Activated gamma-delta T cell (primary cell): ENCODE results near the gene CFB.
A peak's percentile ranks its signal among the peaks of the same experiment; 100 is the strongest.
"Not testable (repeated sequence)": the region's sequence is repeated elsewhere in the genome, so short reads cannot be mapped to it uniquely, and the experiment has no call there.

ENCODE experiments used
- DNase-seq: peaks from one replicate; lab custom pipeline; 2025; lab: John Stamatoyannopoulos, UW
- total RNA-seq, 2 donors: gene quantifications; one replicate each; lab custom pipeline; 2026; lab: John Stamatoyannopoulos, UW

CFB gene
- 0 reads per million in 2 donors for total RNA-seq

DNA sequence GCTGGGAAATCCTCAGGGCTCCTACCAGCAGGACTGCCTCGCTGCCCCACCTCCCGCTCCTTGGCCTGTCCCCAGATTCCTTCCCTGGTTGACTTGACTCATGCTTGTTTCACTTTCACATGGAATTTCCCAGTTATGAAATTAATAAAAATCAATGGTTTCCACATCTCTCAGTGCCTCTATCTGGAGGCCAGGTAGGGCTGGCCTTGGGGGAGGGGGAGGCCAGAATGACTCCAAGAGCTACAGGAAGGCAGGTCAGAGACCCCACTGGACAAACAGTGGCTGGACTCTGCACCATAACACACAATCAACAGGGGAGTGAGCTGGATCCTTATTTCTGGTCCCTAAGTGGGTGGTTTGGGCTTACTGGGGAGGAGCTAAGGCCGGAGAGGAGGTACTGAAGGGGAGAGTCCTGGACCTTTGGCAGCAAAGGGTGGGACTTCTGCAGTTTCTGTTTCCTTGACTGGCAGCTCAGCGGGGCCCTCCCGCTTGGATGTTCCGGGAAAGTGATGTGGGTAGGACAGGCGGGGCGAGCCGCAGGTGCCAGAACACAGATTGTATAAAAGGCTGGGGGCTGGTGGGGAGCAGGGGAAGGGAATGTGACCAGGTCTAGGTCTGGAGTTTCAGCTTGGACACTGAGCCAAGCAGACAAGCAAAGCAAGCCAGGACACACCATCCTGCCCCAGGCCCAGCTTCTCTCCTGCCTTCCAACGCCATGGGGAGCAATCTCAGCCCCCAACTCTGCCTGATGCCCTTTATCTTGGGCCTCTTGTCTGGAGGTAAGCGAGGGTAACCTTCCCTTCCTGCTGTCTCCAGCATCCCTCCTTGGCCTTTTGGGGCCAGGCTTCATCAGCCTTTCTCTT, at the start of gene CFB:
Gene CFB, plus strand, starts transcription at position 589 of the 863 bp plus-strand sequence. Its CDS starts 127 bp downstream, at position 716.
- no peak for DNase-seq

GRCh38 chr6:31896493-31896855, 49.4 kb upstream of the CFB start:
- DNase-seq = no peak

GRCh38 chr6:31896856-31897611, 48.9 kb upstream of the CFB start:
- DNase-seq = no peak

DNA sequence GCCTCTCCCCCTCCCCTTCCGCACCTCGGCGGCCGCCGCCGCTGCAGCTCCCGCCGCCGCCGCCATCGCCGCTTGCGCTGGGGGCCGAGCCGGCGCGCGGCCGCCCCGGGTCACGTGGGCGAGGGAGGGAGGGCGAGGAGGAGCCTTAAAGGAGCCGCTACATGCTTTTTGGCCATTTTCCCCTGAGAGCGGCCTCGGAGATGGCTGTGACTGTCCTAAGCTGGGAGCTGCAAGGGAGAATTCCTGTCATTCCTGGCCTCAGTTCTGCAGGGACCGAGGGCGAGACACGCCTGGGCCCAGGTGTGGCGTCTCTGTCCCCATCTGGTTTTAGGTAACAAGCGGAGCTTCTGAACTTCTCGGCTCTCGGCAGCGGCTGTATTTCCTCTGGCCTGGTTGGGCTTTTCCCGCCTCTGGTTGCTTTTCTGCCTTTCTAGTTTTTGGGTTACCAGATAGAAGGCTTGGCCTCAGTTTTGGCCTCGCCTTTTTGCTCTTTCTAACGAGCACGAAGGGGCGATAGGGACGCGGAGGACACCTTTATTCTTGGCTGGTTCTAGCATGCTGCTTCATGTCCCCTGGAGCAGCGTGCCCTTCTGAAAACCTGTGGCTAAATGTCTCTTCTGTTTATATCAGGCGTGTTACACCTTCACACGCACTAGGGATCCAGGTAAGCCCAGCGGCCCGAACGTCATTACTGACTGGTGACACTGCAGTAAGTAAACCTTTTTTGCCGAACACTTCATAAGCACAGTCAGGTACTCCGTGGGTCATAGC, 48.1 kb upstream of the CFB start, which contains the start of gene EHMT2:
Gene EHMT2, minus strand, starts transcription at position 87 of the 771 bp plus-strand sequence. Its CDS starts 21 bp downstream, at position 66.
- DNase-seq = peak; percentile 76

DNA sequence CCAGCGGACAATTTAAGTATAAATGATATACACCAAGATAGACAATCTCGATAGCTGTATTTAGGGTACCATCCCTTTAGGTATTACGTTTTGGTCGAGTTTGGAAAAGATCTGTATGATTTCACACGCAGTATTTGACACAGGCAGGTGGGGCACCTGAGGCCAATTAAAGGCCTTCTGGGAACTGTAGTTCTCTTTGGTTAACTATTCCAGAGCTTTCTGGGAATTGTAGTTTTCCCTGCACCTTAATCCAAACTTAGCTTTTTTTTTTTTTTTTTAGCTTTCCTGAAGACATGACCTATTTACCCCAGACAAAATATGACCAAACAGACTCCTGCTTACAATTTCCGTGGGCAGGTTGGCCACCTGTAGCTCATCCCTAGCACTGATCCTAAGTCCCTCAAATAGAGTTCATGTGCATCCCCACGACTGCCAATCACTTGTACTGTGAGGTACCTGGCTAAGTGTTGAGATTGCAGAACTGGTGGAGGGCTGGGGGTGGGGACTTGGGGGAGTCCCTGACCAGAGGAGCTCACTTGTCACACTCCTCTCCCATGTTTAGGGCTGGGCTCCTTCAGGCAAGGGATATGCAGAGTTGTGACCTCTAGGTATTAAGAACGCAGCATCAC, 47.4 kb upstream of the CFB start:
- DNase-seq = no peak

GRCh38 chr6:31899215-31899614, 46.7 kb upstream of the CFB start:
- DNase-seq = no peak

DNA sequence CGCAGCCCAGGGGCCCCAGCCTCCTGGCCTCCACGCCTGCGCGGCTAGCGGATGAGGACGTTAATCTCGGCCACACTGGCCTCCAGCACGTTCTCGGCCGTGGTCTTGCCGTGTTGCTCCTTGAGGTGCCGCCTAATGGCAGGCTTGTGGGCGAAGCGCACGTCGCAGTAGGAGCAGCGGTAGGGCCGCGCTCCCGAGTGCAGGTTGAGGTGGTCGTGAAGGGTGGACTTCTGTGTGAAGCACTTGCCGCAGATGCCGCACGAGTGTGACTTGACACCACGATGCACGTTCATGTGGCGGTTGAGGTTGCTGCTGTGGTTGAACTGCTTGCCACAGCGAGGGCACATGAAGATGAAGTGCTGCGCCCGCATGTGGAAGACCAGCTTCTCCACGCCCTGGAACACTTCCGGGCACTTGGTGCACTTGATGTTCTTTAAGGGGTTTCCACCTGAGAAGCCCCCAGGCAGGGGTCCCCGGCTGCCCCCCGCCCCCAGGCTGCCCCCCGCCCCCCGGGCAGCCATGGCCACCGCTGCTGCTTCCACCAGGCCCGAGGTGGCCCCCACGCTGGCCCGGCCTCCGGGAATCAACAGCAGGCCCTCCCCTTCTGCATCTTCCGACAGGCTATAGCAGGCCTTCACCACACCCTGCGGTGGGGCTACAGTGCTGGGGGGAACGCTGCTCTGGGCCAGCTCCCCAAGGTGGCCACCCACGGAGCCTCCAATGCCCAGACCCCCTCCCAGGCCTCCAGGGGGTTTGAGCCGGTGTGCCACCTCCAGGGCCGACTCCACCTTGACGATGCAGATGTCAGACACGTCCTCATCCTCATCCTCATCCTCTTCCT, 45.8 kb upstream of the CFB start:
- no peak for DNase-seq

DNA sequence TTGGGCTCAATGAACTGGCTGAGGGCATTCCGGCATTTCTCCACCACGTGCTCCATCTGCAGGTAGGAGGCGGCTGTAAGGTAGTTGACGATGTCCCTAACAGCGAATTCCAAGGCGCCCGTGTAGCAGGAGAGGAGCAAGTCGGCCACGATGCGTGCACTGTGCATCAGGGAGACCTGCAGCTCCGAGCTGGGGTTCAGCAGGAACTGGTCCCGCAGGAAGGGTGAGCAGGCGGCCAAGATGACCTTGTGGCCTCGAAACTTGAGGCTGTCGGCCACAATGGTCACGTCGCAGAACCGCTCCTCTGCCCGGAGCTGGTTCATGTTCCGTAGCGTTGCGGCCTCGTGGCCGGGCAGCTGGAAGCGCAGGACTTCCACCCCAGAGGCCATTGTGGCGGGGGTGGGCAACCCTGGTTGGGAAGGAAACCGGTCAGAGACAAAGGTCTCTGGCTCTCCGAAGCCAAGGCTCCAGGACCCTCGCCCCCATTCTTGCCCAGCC, 44.9 kb upstream of the CFB start:
- DNase-seq = no peak

DNA sequence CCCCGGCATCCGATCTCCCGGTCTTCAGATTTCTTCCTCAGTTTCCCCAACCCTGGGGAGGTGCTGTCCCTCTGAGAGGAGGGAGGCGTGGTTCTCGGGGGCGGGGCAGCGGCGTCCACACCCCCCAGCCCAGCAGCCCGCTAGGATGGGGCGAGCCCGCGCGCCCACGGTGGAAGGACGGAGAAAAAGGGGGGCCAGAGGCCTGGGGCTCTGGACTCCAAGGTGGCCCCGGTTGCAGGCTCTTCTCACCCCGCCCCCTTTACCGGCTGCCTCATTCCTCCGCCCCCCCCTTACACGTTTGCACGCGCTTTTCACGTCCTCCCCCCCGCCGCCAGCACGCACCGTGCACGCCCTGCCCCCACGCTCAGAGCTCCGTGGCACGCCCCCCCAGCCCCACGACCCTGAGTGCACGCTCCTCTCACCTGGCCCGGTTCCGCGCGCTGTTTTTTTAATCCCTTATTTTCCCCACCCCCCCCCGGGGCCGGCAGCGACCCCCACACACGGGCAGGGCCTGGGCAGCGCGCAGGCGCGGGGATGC, 44.4 kb upstream of the CFB start:
- peak; percentile 54 for DNase-seq

DNA sequence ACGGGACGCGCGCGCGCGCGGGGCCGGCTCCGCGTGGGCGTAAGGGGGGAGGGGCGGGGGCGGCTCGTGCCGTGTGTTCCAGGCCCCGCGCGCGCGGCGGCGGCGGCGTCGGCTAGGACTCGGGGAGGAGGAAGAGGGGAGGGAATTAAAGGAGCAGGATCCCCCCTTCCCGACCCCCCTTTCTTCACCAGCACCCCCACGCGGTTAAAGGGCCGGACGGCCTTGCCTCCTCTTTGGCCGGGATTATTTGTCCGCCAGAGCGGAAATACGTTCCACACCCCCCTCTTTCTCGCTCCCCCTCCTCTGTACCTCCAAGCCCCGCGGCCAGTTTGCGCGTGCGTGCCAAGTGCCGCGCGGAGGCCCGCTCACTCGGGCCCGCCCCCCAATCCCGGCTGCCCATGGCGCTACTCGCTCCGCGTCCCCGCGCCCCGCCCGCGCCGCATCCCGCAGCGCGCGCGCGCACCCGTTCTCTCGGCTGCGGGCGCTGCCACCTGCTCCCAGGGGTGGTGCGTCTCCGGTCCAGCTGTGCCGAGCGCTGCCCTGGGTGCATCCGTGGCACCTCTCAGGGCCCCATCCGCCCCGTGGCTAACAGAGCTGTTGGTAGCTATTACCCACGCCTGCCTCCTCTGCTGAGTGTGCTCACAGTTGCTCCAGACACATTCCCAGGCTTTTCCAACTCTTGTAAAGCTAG, 43.8 kb upstream of the CFB start, which contains the start of gene ZBTB12:
Gene ZBTB12, minus strand, starts transcription at position 134 of the 691 bp plus-strand sequence. CDS start 781 bp downstream, outside the sequence.
- peak; percentile 78 for DNase-seq

GRCh38 chr6:31903957-31904356, 41.9 kb upstream of the CFB start:
- DNase-seq = no peak

DNA sequence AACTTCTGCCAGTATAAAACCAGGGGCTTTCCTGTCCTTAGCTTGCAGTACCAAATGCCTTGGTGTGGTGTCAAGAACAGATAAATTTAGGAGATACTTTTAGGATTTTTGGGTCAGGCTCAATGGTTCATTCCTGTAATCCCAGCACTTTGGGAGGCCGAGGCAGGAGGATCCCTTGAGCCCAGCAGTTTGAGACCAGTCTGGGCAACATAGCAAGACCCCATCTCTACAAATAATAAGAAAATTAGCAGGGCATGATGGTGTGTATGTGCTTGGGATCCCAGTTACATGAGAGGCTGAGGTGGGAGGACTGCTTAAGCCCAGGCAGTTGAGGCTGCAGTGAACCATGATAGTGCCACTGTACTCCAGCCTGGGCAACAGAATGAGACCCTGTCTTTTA, 40.9 kb upstream of the CFB start:
- DNase-seq = no peak

DNA sequence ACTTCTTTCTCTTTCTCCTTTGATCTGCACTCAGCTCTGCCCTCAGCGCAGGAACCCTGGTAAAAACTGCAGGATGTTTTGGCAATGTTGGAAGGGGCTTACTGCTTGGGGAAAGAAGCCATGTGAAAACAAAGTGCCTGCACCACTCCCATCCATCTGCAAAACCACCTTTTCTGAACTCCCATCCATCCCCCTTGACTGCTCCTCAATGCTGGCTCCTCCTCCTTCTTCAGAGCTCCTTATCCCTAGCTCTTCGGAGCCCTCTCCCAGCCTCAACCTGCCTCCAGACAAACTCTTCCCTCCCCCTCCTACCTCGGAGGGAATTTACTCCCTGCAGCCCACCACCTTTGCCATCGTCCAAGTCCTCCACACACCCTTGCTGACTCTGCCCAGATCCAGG, 39.8 kb upstream of the CFB start:
- DNase-seq = no peak

DNA sequence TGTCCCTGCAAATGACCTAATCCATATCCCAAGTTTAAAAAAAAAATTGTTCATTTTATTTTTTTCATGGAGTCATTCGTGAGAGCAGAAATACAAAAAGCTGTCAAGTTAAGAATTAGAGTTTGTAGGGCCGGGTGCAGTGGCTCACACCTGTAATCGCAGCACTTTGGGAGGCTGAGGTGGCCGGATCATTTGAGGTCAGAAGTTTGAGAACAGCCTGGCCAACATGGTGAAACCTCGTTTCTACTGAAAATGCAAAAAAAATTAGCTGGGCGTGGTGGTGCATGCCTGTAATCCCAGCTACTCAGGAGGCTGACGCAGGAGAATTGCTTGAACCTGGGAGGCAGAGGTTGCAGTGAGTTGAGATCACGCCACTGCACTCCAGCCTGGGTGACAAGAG, 39.2 kb upstream of the CFB start:
- not testable (repeated sequence) for DNase-seq

- DNase-seq = no peak
Observed at GRCh38 chr6:31907158-31907813, 38.6 kb upstream of the CFB start.

DNA sequence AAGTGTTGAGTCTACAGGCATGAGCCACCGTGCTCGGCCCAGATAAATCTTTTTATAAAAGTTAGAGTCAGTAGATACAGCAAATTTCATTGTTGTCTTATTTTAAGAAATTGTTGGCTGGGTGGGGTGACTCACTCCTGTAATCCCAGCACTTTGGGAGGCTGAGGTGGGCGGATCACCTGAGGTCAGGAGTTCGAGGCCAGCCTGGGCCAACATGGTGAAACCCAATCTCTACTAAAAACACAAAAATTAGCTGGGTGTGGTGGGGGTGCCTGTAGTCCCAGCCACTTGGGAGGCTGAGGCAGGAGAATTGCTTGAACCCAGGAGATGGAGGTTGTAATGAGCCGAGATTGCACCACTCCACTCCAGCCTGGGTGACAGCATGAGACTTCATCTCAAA, 37.6 kb upstream of the CFB start:
- DNase-seq = not testable (repeated sequence)

GRCh38 chr6:31908791-31909190, 37.1 kb upstream of the CFB start:
- no peak for DNase-seq

- not testable (repeated sequence) for DNase-seq
Observed at GRCh38 chr6:31909298-31909697, 36.6 kb upstream of the CFB start.
